GM12878 (cell line): ENCODE results near the gene WNT9B.

Source experiments
- BRCA1 ChIP-seq: IDR thresholded peaks from 2 replicates; pipeline ENCODE4 v1.6.1; 2011; ENCODE audit warnings: low read depth, low read length, improper control_type of control experiment
- CREM ChIP-seq: IDR thresholded peaks from 2 replicates; pipeline ENCODE4 v1.6.1; 2014; ENCODE audit warnings: antibody characterized with exemption, low read depth
- LARP7 ChIP-seq: fragments of 450-650 bp; IDR thresholded peaks from 2 replicates; pipeline ENCODE4 v1.6.1; 2017; ENCODE audit warnings: mild to moderate bottlenecking
- MYC ChIP-seq: IDR thresholded peaks from 2 replicates; pipeline ENCODE4 v1.6.1; 2011; ENCODE audit warnings: mild to moderate bottlenecking, low read length, moderate library complexity, inconsistent platforms; ENCODE audit not compliant: insufficient read depth, insufficient replicate concordance, insufficient read length, severe bottlenecking
- NR2C1 ChIP-seq: fragments of 450-650 bp; IDR thresholded peaks from 2 replicates; pipeline ENCODE4 v1.6.1; 2017; ENCODE audit warnings: antibody characterized with exemption, mild to moderate bottlenecking, moderate library complexity
- NR2C2 ChIP-seq: IDR thresholded peaks from 2 replicates; pipeline ENCODE4 v1.6.1; 2011; ENCODE audit warnings: borderline replicate concordance, low read depth; ENCODE audit not compliant: control insufficient read depth, insufficient read length
- POLR2A ChIP-seq: IDR thresholded peaks from 2 replicates; pipeline ENCODE4 v1.6.1; 2011; ENCODE audit warnings: low read depth, mild to moderate bottlenecking, low read length
- RAD21 ChIP-seq: IDR thresholded peaks from 2 replicates; pipeline ENCODE4 v1.6.1; 2011; ENCODE audit warnings: mild to moderate bottlenecking, low read depth, low read length, moderate library complexity; ENCODE audit not compliant: insufficient read depth
- TCF7 ChIP-seq: IDR thresholded peaks from 2 replicates; pipeline ENCODE4 v1.6.1; 2014; ENCODE audit warnings: antibody characterized with exemption, borderline replicate concordance
- YY1 ChIP-seq: IDR thresholded peaks from 2 replicates; pipeline ENCODE4 v1.6.1; 2011; ENCODE audit warnings: low read depth, mild to moderate bottlenecking, low read length
- ZNF622 ChIP-seq: fragments of 450-650 bp; IDR thresholded peaks from 2 replicates; pipeline ENCODE4 v1.6.1; 2017; ENCODE audit warnings: mild to moderate bottlenecking, inconsistent platforms
- TF ChIP-seq, protein P1 (sequence below), 3 experiments: IDR thresholded peaks in 2 of 3; conservative IDR thresholded peaks in 1 of 3; 2 replicates each; pipeline ENCODE4 v1.5.1; 2011; ENCODE audit warnings: low read depth in 3 of 3, low read length in 3 of 3, mild to moderate bottlenecking in 3 of 3, control low read depth in 2 of 3, moderate library complexity in 2 of 3, inconsistent platforms in 1 of 3, mixed read lengths in 1 of 3; ENCODE audit not compliant: control insufficient read depth in 2 of 3, insufficient read depth in 1 of 3; ENCODE audit errors: extremely low read depth in 1 of 3
- TF ChIP-seq, protein P2 (sequence below): fragments of 450-650 bp; IDR thresholded peaks from 2 replicates; pipeline ENCODE4 v1.6.1; 2018; ENCODE audit warnings: mild to moderate bottlenecking, low read depth, moderate library complexity; ENCODE audit not compliant: partially characterized antibody
- TF ChIP-seq, protein P3 (sequence below): IDR thresholded peaks from 2 replicates; pipeline ENCODE4 v1.6.1; 2012; ENCODE audit warnings: low read depth, low read length, improper control_type of control experiment

DNA sequence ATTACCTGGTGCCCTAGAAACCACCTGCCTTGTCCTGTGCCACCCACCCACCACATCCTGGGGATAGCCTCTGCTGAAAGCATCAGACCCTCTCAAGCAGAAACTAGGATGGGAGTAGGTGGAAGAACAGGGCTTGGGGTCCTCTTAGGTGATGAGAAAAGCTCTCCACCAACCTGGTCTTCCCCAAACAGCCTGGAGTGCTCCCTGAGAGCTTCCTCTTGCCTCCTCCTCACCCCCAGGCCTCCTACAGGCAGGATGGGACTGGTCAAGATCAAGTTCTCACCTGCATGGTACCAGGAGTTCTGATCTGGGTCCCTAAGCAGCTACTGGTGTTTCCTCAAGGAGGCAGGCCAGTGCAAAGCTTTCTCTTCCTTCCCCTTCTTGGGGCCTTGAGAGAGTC is 15.4 kb downstream of the WNT9B start:
- TF ChIP-seq, protein P1, sequence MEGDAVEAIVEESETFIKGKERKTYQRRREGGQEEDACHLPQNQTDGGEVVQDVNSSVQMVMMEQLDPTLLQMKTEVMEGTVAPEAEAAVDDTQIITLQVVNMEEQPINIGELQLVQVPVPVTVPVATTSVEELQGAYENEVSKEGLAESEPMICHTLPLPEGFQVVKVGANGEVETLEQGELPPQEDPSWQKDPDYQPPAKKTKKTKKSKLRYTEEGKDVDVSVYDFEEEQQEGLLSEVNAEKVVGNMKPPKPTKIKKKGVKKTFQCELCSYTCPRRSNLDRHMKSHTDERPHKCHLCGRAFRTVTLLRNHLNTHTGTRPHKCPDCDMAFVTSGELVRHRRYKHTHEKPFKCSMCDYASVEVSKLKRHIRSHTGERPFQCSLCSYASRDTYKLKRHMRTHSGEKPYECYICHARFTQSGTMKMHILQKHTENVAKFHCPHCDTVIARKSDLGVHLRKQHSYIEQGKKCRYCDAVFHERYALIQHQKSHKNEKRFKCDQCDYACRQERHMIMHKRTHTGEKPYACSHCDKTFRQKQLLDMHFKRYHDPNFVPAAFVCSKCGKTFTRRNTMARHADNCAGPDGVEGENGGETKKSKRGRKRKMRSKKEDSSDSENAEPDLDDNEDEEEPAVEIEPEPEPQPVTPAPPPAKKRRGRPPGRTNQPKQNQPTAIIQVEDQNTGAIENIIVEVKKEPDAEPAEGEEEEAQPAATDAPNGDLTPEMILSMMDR (IDR thresholded peaks at IDR 0.05 in 2 of 3, conservative IDR thresholded peaks at IDR 0.05 in 1 of 3; ENCODE audit: control insufficient read depth in 2 of 3, extremely low read depth in 1 of 3, insufficient read depth in 1 of 3, low read depth in 3 of 3, low read length in 3 of 3) = no peak
- TF ChIP-seq ZNF622 (no peak), POLR2A (no peak), BRCA1 (no peak), NR2C2 (no peak), TCF7 (no peak), CREM (no peak), MYC (no peak), NR2C1 (no peak), YY1 (no peak), RAD21 (no peak), LARP7 (no peak)
- TF ChIP-seq, protein P2, sequence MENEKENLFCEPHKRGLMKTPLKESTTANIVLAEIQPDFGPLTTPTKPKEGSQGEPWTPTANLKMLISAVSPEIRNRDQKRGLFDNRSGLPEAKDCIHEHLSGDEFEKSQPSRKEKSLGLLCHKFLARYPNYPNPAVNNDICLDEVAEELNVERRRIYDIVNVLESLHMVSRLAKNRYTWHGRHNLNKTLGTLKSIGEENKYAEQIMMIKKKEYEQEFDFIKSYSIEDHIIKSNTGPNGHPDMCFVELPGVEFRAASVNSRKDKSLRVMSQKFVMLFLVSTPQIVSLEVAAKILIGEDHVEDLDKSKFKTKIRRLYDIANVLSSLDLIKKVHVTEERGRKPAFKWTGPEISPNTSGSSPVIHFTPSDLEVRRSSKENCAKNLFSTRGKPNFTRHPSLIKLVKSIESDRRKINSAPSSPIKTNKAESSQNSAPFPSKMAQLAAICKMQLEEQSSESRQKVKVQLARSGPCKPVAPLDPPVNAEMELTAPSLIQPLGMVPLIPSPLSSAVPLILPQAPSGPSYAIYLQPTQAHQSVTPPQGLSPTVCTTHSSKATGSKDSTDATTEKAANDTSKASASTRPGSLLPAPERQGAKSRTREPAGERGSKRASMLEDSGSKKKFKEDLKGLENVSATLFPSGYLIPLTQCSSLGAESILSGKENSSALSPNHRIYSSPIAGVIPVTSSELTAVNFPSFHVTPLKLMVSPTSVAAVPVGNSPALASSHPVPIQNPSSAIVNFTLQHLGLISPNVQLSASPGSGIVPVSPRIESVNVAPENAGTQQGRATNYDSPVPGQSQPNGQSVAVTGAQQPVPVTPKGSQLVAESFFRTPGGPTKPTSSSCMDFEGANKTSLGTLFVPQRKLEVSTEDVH = no peak
- TF ChIP-seq, protein P3, sequence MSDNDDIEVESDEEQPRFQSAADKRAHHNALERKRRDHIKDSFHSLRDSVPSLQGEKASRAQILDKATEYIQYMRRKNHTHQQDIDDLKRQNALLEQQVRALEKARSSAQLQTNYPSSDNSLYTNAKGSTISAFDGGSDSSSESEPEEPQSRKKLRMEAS = no peak
